Fibroblast of villous mesenchyme (primary cell): Measurements from ENCODE around the gene NACC2. TPM values are rescaled to one million over a fixed set of nuclear protein-coding genes. Genes with fewer than 3 reads are reported as not detected.

Experiments used
- DNase-seq: peaks from one replicate; pipeline ENCODE4 v3.0.0-alpha.2; 2010; ENCODE audit warnings: low read depth
- H3K4me3 ChIP-seq: 2 replicates; pipeline ENCODE4 v1.5.1; 2011; ENCODE audit warnings: low read depth, mild to moderate bottlenecking, low read length
- total RNA-seq: library from RNA; depleted of rRNA; stranded (reverse); fragments of >200 nt; gene quantifications from 2 replicates; pipeline ENCODE4 v1.2.3, GENCODE V29; 2012
- TF ChIP-seq, protein P1 (sequence below): IDR thresholded peaks from 2 replicates; pipeline ENCODE4 v1.5.1; 2012; ENCODE audit warnings: low read depth, mild to moderate bottlenecking, low read length; ENCODE audit not compliant: insufficient read depth

The NACC2 gene
- total RNA-seq, 1 donor = 34.1 TPM

DNA sequence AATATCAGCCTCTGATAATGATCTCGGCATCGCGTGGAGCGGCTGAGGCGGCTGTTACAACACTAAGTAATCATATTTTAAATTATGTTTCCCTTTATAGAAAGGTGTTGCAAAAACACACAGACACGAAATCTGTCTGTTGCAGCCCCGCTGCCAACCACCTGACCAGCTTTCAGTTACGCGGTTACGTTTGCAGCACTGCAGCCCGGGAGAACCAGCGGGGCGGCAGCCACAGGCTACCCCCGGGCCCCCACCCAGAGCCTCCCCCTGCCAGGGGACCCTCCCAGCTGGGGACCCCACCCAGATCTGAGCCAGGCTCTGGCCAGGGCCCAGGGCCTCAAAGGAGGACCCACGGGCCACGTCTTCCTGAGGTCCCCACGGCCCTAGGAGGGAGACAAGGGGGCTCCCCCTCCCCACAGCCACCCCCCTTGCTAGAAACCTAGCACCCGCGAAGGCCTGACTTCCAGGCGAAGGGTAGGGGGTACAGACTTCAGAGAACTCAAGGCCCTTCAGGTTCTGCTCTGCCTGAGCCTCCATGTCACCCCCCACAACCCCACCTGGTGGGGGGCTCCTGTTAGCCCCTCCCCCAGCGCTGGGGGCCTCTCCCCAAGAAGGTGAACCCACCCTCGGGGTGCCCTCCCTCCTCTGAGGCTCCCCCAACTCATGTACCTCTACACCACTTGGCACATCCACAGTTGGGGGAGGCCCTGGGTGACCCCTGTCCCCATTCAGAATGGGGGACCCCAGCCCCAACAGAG is 6.0 kb downstream of the NACC2 start:
- DNase-seq = peak; percentile 27
- TF ChIP-seq, protein P1, sequence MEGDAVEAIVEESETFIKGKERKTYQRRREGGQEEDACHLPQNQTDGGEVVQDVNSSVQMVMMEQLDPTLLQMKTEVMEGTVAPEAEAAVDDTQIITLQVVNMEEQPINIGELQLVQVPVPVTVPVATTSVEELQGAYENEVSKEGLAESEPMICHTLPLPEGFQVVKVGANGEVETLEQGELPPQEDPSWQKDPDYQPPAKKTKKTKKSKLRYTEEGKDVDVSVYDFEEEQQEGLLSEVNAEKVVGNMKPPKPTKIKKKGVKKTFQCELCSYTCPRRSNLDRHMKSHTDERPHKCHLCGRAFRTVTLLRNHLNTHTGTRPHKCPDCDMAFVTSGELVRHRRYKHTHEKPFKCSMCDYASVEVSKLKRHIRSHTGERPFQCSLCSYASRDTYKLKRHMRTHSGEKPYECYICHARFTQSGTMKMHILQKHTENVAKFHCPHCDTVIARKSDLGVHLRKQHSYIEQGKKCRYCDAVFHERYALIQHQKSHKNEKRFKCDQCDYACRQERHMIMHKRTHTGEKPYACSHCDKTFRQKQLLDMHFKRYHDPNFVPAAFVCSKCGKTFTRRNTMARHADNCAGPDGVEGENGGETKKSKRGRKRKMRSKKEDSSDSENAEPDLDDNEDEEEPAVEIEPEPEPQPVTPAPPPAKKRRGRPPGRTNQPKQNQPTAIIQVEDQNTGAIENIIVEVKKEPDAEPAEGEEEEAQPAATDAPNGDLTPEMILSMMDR = no peak
- no peak overlapping the region for H3K4me3 ChIP-seq

DNA sequence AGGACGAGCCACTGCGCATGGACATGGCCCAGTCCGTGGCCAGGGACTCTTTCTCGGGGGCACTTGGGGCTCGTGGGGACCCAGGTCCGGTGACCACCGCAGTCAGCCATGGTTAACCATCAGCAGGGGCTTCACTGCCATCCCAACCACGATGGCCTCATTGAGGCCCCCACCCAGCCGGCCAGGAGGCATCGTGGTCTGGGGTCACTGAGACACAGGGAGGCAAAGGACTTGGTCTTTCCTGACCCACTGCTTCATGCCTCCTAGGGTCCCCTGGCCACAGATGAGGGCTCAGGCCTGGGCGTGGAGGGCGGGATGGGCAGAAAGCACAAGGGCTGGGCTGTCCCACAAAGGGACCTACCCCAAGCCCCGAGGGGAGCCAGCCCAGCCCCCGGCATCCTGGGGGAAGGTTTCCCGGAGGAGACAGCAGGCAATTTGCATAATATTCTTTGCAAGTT is 6.6 kb downstream of the NACC2 start:
- H3K4me3 ChIP-seq = no peak overlapping the region
- no peak for DNase-seq
- TF ChIP-seq, protein P1 = no peak

DNA sequence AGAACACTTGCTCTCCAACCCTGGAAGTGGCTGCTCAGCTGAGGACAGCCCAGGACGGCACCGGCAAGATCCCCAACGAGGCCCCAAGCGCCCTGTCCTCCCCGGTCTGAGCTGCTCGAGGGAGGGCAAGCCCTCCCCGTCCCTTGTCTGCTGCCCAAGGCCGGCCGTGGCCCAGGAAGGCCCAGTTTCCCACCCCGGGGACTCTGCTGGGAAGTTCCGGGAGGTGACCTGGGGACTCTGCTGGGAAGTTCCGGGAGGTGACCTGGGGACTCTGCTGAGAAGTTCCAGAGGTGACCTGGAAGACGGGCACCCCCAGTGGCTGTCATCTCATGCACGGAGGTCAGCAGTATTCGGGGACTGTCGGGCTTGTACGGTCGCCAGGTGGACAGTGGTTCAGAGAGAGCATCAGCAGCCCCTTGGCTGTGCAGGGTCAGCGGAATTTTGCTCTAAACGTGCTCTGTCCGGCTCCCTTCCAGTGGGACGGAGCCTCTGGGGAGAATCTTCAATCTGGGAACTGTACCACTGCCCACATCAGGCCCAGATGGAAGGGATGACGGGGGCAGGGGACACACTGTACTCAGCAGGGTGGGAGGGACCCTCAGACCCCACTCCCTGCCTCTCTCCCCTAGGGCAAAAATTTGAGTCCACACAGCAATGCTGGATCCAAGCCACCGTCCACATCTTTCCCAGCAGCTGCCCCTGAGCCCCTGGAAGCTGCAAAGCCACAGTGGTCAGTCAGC is 7.2 kb downstream of the NACC2 start:
- DNase-seq = no peak
- TF ChIP-seq, protein P1 = no peak
- no peak overlapping the region for H3K4me3 ChIP-seq

DNA sequence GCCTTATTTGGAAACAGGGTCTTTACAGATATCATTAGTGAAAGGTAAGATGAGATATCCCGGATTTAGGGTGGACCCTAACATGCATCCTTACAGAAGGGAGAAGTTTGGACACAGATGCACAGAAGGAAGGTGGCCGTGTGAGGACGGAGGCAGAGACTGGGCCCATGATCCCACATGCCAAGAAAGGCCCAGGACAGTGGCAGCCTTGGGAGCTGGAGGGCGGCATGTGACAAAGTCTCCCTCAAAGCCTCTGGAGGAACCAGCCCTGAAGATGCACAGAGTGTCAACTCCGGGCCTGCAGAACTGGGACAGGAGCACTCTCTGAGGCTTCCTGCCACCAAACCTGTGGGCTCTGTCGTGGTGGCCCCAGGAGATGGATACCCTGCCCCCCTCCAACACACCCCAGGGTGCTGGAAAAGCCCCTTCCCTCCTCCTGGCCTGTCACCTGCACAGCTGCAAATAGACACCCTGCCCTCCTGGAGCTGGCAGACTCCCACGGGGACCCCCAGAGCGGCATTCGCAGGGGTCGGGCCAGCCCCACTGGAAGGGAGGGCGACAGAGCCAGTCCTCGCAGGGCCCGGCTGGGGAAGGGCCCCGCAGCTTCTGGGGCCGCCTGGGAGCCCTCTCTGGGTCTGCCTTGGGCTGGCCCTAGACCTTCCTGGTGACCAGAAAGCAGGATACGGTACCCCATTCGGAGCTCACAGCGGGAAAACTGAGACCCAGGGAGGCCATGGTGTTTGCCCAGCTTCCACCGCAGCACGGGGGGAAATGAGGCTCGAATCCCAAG is 7.9 kb downstream of the NACC2 start:
- H3K4me3 ChIP-seq = no peak overlapping the region
- TF ChIP-seq, protein P1 = no peak
- DNase-seq = no peak

DNA sequence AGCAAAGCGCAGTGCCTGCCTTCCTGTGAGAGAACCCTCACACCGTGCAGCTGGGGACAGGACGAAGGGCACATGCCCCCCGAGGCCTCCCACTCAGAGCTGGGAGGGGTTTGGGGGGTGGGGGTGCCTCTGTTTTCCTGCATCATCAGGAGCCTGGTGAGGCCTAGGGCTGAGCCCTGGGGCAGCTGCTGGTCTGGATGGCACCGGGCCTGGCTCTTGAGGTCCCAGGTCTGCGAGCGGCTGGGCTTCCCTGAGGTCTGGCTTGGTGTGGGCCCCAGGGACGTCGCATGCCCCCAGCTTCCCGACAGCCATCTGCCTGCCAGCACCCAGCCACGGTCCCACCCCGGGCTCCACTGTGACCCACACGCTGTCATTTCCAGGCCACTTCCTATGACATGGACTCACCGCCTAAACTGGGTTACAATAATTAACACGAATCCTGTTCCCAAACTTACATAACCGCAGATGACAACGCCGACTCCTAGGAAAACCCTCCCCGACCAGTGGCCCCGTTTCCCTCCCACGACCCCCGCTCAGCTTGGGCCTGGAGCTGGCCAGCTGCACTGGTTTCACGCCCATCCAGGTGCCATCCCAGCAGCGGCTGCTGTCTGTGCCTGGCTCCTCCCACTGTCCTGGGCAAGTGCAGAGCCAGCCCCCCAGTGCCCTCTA is 8.7 kb downstream of the NACC2 start:
- DNase-seq = no peak
- H3K4me3 ChIP-seq = no peak overlapping the region
- TF ChIP-seq, protein P1 = no peak

DNA sequence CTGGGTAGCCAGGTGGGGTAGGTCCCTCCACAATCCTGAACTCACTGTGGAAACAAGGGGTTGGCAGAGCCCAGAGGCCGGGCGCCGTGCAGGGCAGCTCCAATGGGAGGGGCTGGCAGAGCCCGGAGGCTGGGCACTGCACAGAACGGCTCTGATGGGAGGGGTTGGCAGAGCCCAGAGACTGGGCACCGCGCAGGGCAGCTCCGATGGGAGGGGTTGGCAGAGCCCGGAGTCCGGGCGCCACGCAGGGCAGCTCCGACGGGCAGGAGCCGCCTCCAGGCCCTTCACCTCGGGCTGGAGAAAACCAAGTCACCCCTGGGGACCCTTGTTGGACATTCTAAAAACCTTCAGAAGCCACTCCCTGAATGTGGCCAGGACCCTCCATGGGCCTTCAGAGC is 9.3 kb downstream of the NACC2 start:
- TF ChIP-seq, protein P1 = no peak
- H3K4me3 ChIP-seq = no peak overlapping the region
- DNase-seq = no peak
